Caco-2 (cell line): ENCODE results near the gene GLIPR1L1. TPM values are rescaled to one million over a fixed set of nuclear protein-coding genes. Genes with fewer than 3 reads are reported as not detected.

Experiments
- BruUV-seq: library from RNA; stranded (reverse); fragments of 400-500 nt; replicated peaks from 2 replicates; lab custom pipeline; 2021; lab: Mats Ljungman, UMichigan
- CTCF ChIA-PET: fragments of 300-600 bp; sonication (Branson Sonifier 250); formaldehyde crosslinking; loops from one replicate; lab custom pipeline; 2022; ENCODE audit warnings: antibody characterized with exemption; lab: Charles Lee
- POLR2A ChIA-PET: fragments of 300-600 bp; sonication (Branson Sonifier 250); formaldehyde crosslinking; loops from one replicate; lab custom pipeline; 2022; ENCODE audit warnings: antibody characterized with exemption; lab: Charles Lee
- DNase-seq, 2 experiments: peaks; one replicate each; pipeline versions ENCODE4 v3.0.0 to v3.0.0-alpha.2; 2020 to 2022
- H3K27me3 ChIP-seq: replicated peaks from 2 replicates; pipeline ENCODE4 v1.6.0; 2011; ENCODE audit warnings: low read length; ENCODE audit not compliant: control insufficient read depth, insufficient read depth
- H3K36me3 ChIP-seq: 2 replicates; pipeline ENCODE4 v1.5.1; 2011; ENCODE audit warnings: low read length; ENCODE audit not compliant: control insufficient read depth, insufficient read depth
- H3K4me1 ChIP-seq: fragments of 250-450 bp; sonication (Bioruptor Pico); 2 replicates; pipeline ENCODE4 v1.5.1; 2020; ENCODE audit warnings: mild to moderate bottlenecking
- H3K4me3 ChIP-seq: 2 replicates; pipeline ENCODE4 v1.5.1; 2011; ENCODE audit warnings: low read depth, mild to moderate bottlenecking, control low read depth, low read length
- H3K9me3 ChIP-seq: fragments of 250-450 bp; sonication (Bioruptor Pico); 2 replicates; pipeline ENCODE4 v1.5.1; 2020; ENCODE audit warnings: mild to moderate bottlenecking, moderate library complexity
- H3K27ac Mint-ChIP-seq: one replicate; pipeline ENCODE4 v1.8.0; 2022; ENCODE audit warnings: mixed read lengths; ENCODE audit not compliant: unreplicated experiment
- H3K27me3 Mint-ChIP-seq: one replicate; pipeline ENCODE4 v1.8.0; 2022; ENCODE audit warnings: mixed read lengths; ENCODE audit not compliant: insufficient read depth, unreplicated experiment
- H3K36me3 Mint-ChIP-seq: one replicate; pipeline ENCODE4 v1.8.0; 2022; ENCODE audit warnings: mild to moderate bottlenecking, mixed read lengths; ENCODE audit not compliant: insufficient read depth, unreplicated experiment
- H3K4me1 Mint-ChIP-seq: one replicate; pipeline ENCODE4 v1.8.0; 2022; ENCODE audit warnings: low read depth, mixed read lengths; ENCODE audit not compliant: unreplicated experiment
- H3K4me3 Mint-ChIP-seq: one replicate; pipeline ENCODE4 v1.8.0; 2022; ENCODE audit warnings: mild to moderate bottlenecking, moderate library complexity, mixed read lengths; ENCODE audit not compliant: unreplicated experiment
- H3K9me3 Mint-ChIP-seq: one replicate; pipeline ENCODE4 v1.8.0; 2022; ENCODE audit warnings: mixed read lengths; ENCODE audit not compliant: unreplicated experiment
- intact Hi-C: fragments of 100-400 bp; cut with micrococcal nuclease; formaldehyde crosslinking; loops from one replicate; pipeline ENCODE4 v1.10.0; 2022; ENCODE audit not compliant: unreplicated experiment
- total RNA-seq: library from RNA; stranded (reverse); gene quantifications from 2 replicates; pipeline ENCODE4 v1.2.3, GENCODE V29; 2022
- TF ChIP-seq, protein P1 (sequence below), 2 experiments: fragments of 200-600 bp in 1 of 2; IDR thresholded peaks; 1 replicate in 1 of 2; 2 replicates in 1 of 2; pipeline versions ENCODE4 v1.5.1 to v1.8.0; 2011 to 2022; ENCODE audit warnings: antibody characterized with exemption in 1 of 2, control low read depth in 1 of 2, inconsistent platforms in 1 of 2, low read depth in 1 of 2, low read length in 1 of 2, mild to moderate bottlenecking in 1 of 2, moderate library complexity in 1 of 2; ENCODE audit not compliant: insufficient read depth in 1 of 2, severe bottlenecking in 1 of 2, unreplicated experiment in 1 of 2

Gene GLIPR1L1
- total RNA-seq, 1 experiment from 2014 or later = not detected

GRCh38 chr12:75308279-75308678 lies 26.2 kb upstream of the GLIPR1L1 start:
- intact Hi-C loops = no loop called here
- H3K4me3 Mint-ChIP-seq = no peak overlapping the region
- TF ChIP-seq, protein P1, sequence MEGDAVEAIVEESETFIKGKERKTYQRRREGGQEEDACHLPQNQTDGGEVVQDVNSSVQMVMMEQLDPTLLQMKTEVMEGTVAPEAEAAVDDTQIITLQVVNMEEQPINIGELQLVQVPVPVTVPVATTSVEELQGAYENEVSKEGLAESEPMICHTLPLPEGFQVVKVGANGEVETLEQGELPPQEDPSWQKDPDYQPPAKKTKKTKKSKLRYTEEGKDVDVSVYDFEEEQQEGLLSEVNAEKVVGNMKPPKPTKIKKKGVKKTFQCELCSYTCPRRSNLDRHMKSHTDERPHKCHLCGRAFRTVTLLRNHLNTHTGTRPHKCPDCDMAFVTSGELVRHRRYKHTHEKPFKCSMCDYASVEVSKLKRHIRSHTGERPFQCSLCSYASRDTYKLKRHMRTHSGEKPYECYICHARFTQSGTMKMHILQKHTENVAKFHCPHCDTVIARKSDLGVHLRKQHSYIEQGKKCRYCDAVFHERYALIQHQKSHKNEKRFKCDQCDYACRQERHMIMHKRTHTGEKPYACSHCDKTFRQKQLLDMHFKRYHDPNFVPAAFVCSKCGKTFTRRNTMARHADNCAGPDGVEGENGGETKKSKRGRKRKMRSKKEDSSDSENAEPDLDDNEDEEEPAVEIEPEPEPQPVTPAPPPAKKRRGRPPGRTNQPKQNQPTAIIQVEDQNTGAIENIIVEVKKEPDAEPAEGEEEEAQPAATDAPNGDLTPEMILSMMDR (IDR thresholded peaks at IDR 0.05; ENCODE audit: insufficient read depth in 1 of 2, low read depth in 1 of 2, low read length in 1 of 2, severe bottlenecking in 1 of 2, unreplicated experiment in 1 of 2) = no peak
- Histone ChIP-seq H3K27me3 (no peaks in the 10 kb centered on the region), H3K36me3 (no peaks in the 10 kb centered on the region), H3K4me1 (no peaks in the 10 kb centered on the region), H3K4me3 (no peak overlapping the region), H3K9me3 (no peaks in the 10 kb centered on the region)
- BruUV-seq = no TSS peak
- H3K36me3 Mint-ChIP-seq = no peaks in the 10 kb centered on the region
- CTCF ChIA-PET = no interaction called here
- no peaks in the 10 kb centered on the region for H3K4me1 Mint-ChIP-seq
- no peaks in the 10 kb centered on the region for H3K9me3 Mint-ChIP-seq
- no peak for DNase-seq
- no peak overlapping the region for H3K27ac Mint-ChIP-seq
- POLR2A ChIA-PET = no interaction called here
- peaks cover 3% of the 10 kb centered on the region for H3K27me3 Mint-ChIP-seq

DNA sequence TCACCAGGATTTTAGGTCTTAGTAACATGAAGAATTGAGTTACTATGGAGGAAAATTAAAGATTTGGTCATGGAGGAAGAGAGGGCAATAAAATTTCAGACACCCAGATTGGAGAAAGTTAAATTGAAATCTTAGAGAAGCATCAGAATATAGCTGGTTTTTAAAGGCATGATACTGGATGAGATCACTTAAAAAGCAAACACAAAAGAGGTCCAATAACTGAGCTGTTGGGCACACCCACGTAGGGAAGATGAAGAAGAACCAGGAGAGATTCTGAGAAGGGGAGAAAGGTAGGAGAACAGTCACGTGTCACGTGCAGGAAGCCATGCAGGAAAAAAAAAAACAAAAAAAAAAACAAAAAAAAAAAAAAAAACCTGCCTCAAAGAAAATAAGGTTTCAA lies 23.1 kb upstream of the GLIPR1L1 start:
- Histone ChIP-seq H3K4me3 (no peak overlapping the region), H3K27me3 (no peaks in the 10 kb centered on the region), H3K4me1 (no peaks in the 10 kb centered on the region), H3K36me3 (no peaks in the 10 kb centered on the region), H3K9me3 (no peaks in the 10 kb centered on the region)
- POLR2A ChIA-PET = no interaction called here
- Mint-ChIP-seq H3K4me3 (no peak overlapping the region), H3K36me3 (no peaks in the 10 kb centered on the region), H3K27ac (no peak overlapping the region), H3K27me3 (peaks cover 3% of the 10 kb centered on the region), H3K9me3 (no peaks in the 10 kb centered on the region), H3K4me1 (no peaks in the 10 kb centered on the region)
- TF ChIP-seq, protein P1 (IDR thresholded peaks at IDR 0.05; ENCODE audit: insufficient read depth in 1 of 2, low read depth in 1 of 2, low read length in 1 of 2, severe bottlenecking in 1 of 2, unreplicated experiment in 1 of 2) = no peak
- intact Hi-C loops = no loop called here
- no TSS peak for BruUV-seq
- no peak for DNase-seq
- CTCF ChIA-PET = no interaction called here

DNA sequence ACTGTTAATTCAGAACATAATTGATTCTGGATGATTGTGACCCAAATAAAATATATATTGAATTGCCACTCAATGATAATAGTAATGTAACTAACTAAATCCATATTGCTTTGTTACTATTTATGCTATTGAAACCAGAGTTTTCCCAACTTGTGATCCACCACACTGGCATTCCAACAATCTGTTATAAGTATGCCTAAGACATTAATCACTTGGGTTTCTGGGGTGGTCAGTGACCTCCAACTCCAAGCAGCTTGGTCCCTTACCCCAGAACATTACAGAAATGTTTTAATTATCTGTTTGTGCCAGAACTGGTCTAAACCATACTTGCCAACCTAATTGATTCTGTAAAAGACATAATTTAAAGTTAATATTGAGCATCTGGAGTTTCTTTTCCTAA lies 19.0 kb upstream of the GLIPR1L1 start:
- no peaks in the 10 kb centered on the region for H3K36me3 ChIP-seq
- TF ChIP-seq, protein P1 (IDR thresholded peaks at IDR 0.05; ENCODE audit: insufficient read depth in 1 of 2, low read depth in 1 of 2, low read length in 1 of 2, severe bottlenecking in 1 of 2, unreplicated experiment in 1 of 2) = no peak
- Mint-ChIP-seq H3K27me3 (peaks cover 4% of the 10 kb centered on the region), H3K9me3 (no peaks in the 10 kb centered on the region), H3K4me1 (no peaks in the 10 kb centered on the region), H3K36me3 (no peaks in the 10 kb centered on the region), H3K4me3 (no peak overlapping the region), H3K27ac (no peak overlapping the region)
- BruUV-seq = no TSS peak
- no peaks in the 10 kb centered on the region for H3K4me1 ChIP-seq
- DNase-seq = no peak
- no peak overlapping the region for H3K4me3 ChIP-seq
- H3K9me3 ChIP-seq = no peaks in the 10 kb centered on the region
- intact Hi-C loops = no loop called here
- ChIA-PET CTCF (no interaction called here), POLR2A (no interaction called here)
- no peaks in the 10 kb centered on the region for H3K27me3 ChIP-seq
